WTC11 (cell line): Measurements from ENCODE around the gene MUC21. TPM values are rescaled to one million over a fixed set of nuclear protein-coding genes. Genes with fewer than 3 reads are reported as not detected.

Experiments
- ATAC-seq: fragments of 200-7000 bp; cut with Tn5 transposase; 2 replicates; pipeline ENCODE4 v1.10.0; 2021; ENCODE audit warnings: mild to moderate bottlenecking, moderate library complexity
- CTCF ChIA-PET: fragments of 300-600 bp; sonication (Branson Sonifier 250); formaldehyde crosslinking; loops from one replicate; lab custom pipeline; 2021; ENCODE audit warnings: antibody characterized with exemption; lab: Charles Lee
- POLR2A ChIA-PET: fragments of 350-600 bp; sonication (Branson Sonifier 250); formaldehyde crosslinking; loops from one replicate; lab custom pipeline; 2021; ENCODE audit warnings: antibody characterized with exemption; lab: Charles Lee
- DNase-seq: peaks from one replicate; pipeline ENCODE4 v3.0.0; 2021; ENCODE audit warnings: low spot score
- H3K27ac Mint-ChIP-seq: 2 replicates; pipeline ENCODE4 v1.8.0; 2021; ENCODE audit warnings: mixed read lengths
- H3K27me3 Mint-ChIP-seq: 2 replicates; pipeline ENCODE4 v1.8.0; 2021; ENCODE audit warnings: low read depth, mild to moderate bottlenecking, moderate library complexity, mixed read lengths
- H3K36me3 Mint-ChIP-seq: 2 replicates; pipeline ENCODE4 v1.8.0; 2021; ENCODE audit warnings: mixed read lengths
- H3K4me1 Mint-ChIP-seq: 2 replicates; pipeline ENCODE4 v1.8.0; 2022; ENCODE audit warnings: mixed read lengths
- H3K4me3 Mint-ChIP-seq: 2 replicates; pipeline ENCODE4 v1.8.0; 2021; ENCODE audit warnings: mild to moderate bottlenecking, moderate library complexity, mixed read lengths
- H3K9me3 Mint-ChIP-seq: 2 replicates; pipeline ENCODE4 v1.8.0; 2021; ENCODE audit warnings: mixed read lengths
- GTF2I ChIP-seq: fragments of 250-450 bp; sonication (Bioruptor Pico); conservative IDR thresholded peaks from 2 replicates; pipeline ENCODE4 v1.4.0; 2021; ENCODE audit warnings: mild to moderate bottlenecking
- HMGA2 ChIP-seq: fragments of 250-450 bp; sonication (Bioruptor Pico); IDR thresholded peaks from 2 replicates; pipeline ENCODE4 v1.4.0; 2021; ENCODE audit warnings: mild to moderate bottlenecking, moderate library complexity
- MXD4 ChIP-seq: fragments of 250-450 bp; sonication (Bioruptor Pico); IDR thresholded peaks from 2 replicates; pipeline ENCODE4 v1.8.0; 2021; ENCODE audit warnings: mild to moderate bottlenecking, moderate library complexity, borderline replicate concordance
- NFYB ChIP-seq: sonication (generic); formaldehyde crosslinking; conservative IDR thresholded peaks from 2 replicates; pipeline ENCODE4 v1.8.0; 2022; ENCODE audit warnings: low read depth, missing genetic modification reagents
- OVOL2 ChIP-seq: fragments of 250-450 bp; sonication (Bioruptor Pico); IDR thresholded peaks from 2 replicates; pipeline ENCODE4 v1.9.0; 2021; ENCODE audit warnings: mild to moderate bottlenecking, borderline replicate concordance
- TEAD1 ChIP-seq: sonication (generic); formaldehyde crosslinking; IDR thresholded peaks from 2 replicates; pipeline ENCODE4 v1.8.0; 2022; ENCODE audit warnings: mild to moderate bottlenecking, missing genetic modification reagents
- ZNF263 ChIP-seq: sonication (generic); formaldehyde crosslinking; IDR thresholded peaks from 2 replicates; pipeline ENCODE4 v1.8.1; 2022; ENCODE audit warnings: low read depth, mild to moderate bottlenecking, moderate library complexity, missing genetic modification reagents
- ZNF396 ChIP-seq: fragments of 250-450 bp; sonication (Bioruptor Pico); IDR thresholded peaks from 2 replicates; pipeline ENCODE4 v1.8.0; 2021; ENCODE audit warnings: mild to moderate bottlenecking, moderate library complexity, borderline replicate concordance
- total RNA-seq: library from RNA; stranded (reverse); gene quantifications from 3 replicates; pipeline ENCODE4 v1.2.3, GENCODE V29; 2021
- TF ChIP-seq, protein P1 (sequence below): sonication (generic); formaldehyde crosslinking; IDR thresholded peaks from 2 replicates; pipeline ENCODE4 v1.8.1; 2023; ENCODE audit warnings: mild to moderate bottlenecking, moderate library complexity, missing genetic modification reagents
- TF ChIP-seq, protein P2 (sequence below): sonication (generic); formaldehyde crosslinking; IDR thresholded peaks from 2 replicates; pipeline ENCODE4 v1.8.0; 2023; ENCODE audit warnings: mild to moderate bottlenecking, missing genetic modification reagents
- TF ChIP-seq, protein P3 (sequence below): sonication (generic); formaldehyde crosslinking; IDR thresholded peaks from 2 replicates; pipeline ENCODE4 v1.8.0; 2022; ENCODE audit warnings: missing genetic modification reagents

The MUC21 gene
- total RNA-seq, 1 experiment from 2014 or later, result not detected

DNA sequence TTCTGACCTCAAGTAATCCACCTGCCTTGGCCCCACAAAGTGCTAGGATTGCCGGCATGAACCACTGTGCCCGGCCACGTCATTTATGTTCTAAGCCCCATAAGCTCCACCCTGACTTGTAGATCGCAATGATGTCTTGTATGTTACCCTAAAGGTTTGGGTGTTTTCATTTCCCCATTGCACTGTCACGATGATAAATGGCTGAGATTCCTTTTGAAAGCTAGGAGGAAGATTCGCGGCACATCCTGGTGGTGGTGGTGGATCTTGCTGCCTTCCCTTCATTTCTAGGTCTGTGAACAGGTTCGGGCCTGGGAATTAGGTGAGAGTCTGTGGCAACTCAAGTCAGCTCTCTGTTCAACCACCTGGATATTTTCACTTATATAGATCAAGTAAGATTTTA is 55.0 kb downstream of the MUC21 start:
- Mint-ChIP-seq H3K4me3 (no peak overlapping the region), H3K27me3 (no peaks in the 10 kb centered on the region; the same call in 1 of the 2 replicates), H3K9me3 (peaks cover 4% of the 10 kb centered on the region; the same call in 1 of the 2 replicates), H3K36me3 (no peaks in the 10 kb centered on the region), H3K27ac (no peak overlapping the region), H3K4me1 (no peaks in the 10 kb centered on the region; the same call in 1 of the 2 replicates)
- ChIA-PET POLR2A (interaction anchor here (0.6 kb wide), 1 partner anchor 215 kb away, joined by 4 read pairs; no protein-coding TSS in a partner anchor), CTCF (interaction anchor here (0.7 to 1.8 kb wide), 3 partner anchors 41 to 123 kb away, joined by 4 to 5 read pairs (median 4); no protein-coding TSS in a partner anchor)
- ATAC-seq (no peak), DNase-seq (no peak)
- TF ChIP-seq, protein P1, sequence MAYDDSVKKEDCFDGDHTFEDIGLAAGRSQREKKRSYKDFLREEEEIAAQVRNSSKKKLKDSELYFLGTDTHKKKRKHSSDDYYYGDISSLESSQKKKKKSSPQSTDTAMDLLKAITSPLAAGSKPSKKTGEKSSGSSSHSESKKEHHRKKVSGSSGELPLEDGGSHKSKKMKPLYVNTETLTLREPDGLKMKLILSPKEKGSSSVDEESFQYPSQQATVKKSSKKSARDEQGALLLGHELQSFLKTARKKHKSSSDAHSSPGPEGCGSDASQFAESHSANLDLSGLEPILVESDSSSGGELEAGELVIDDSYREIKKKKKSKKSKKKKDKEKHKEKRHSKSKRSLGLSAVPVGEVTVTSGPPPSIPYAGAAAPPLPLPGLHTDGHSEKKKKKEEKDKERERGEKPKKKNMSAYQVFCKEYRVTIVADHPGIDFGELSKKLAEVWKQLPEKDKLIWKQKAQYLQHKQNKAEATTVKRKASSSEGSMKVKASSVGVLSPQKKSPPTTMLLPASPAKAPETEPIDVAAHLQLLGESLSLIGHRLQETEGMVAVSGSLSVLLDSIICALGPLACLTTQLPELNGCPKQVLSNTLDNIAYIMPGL (CRISPR knock-in tag), result no peak
- TF ChIP-seq MXD4 (CRISPR knock-in tag) (no peak), OVOL2 (CRISPR knock-in tag) (no peak), NFYB (CRISPR knock-in tag) (no peak), GTF2I (no peak), ZNF263 (CRISPR knock-in tag) (no peak), ZNF396 (CRISPR knock-in tag) (no peak), TEAD1 (no peak), HMGA2 (CRISPR knock-in tag) (no peak)
- TF ChIP-seq, protein P2, sequence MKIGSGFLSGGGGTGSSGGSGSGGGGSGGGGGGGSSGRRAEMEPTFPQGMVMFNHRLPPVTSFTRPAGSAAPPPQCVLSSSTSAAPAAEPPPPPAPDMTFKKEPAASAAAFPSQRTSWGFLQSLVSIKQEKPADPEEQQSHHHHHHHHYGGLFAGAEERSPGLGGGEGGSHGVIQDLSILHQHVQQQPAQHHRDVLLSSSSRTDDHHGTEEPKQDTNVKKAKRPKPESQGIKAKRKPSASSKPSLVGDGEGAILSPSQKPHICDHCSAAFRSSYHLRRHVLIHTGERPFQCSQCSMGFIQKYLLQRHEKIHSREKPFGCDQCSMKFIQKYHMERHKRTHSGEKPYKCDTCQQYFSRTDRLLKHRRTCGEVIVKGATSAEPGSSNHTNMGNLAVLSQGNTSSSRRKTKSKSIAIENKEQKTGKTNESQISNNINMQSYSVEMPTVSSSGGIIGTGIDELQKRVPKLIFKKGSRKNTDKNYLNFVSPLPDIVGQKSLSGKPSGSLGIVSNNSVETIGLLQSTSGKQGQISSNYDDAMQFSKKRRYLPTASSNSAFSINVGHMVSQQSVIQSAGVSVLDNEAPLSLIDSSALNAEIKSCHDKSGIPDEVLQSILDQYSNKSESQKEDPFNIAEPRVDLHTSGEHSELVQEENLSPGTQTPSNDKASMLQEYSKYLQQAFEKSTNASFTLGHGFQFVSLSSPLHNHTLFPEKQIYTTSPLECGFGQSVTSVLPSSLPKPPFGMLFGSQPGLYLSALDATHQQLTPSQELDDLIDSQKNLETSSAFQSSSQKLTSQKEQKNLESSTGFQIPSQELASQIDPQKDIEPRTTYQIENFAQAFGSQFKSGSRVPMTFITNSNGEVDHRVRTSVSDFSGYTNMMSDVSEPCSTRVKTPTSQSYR, result no peak
- TF ChIP-seq, protein P3, sequence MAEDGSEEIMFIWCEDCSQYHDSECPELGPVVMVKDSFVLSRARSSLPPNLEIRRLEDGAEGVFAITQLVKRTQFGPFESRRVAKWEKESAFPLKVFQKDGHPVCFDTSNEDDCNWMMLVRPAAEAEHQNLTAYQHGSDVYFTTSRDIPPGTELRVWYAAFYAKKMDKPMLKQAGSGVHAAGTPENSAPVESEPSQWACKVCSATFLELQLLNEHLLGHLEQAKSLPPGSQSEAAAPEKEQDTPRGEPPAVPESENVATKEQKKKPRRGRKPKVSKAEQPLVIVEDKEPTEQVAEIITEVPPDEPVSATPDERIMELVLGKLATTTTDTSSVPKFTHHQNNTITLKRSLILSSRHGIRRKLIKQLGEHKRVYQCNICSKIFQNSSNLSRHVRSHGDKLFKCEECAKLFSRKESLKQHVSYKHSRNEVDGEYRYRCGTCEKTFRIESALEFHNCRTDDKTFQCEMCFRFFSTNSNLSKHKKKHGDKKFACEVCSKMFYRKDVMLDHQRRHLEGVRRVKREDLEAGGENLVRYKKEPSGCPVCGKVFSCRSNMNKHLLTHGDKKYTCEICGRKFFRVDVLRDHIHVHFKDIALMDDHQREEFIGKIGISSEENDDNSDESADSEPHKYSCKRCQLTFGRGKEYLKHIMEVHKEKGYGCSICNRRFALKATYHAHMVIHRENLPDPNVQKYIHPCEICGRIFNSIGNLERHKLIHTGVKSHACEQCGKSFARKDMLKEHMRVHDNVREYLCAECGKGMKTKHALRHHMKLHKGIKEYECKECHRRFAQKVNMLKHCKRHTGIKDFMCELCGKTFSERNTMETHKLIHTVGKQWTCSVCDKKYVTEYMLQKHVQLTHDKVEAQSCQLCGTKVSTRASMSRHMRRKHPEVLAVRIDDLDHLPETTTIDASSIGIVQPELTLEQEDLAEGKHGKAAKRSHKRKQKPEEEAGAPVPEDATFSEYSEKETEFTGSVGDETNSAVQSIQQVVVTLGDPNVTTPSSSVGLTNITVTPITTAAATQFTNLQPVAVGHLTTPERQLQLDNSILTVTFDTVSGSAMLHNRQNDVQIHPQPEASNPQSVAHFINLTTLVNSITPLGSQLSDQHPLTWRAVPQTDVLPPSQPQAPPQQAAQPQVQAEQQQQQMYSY (CRISPR knock-in tag), result no peak

Other genes with a start within 250 kb of the MUC21 start
- gene FLOT1, start 241.0 kb upstream of the MUC21 start, total RNA-seq, result 110 to 121 TPM (median 120 TPM) in 3 replicates
- 61.2 to 82.4 TPM (median 61.5 TPM) in 3 replicates for gene IER3, start 239.2 kb upstream of the MUC21 start, total RNA-seq
- 195 to 230 TPM (median 203 TPM) in 3 replicates for gene DDR1, start 99.2 kb upstream of the MUC21 start, total RNA-seq
- gene GTF2H4, start 75.5 kb upstream of the MUC21 start, total RNA-seq, result 46.2 to 49.7 TPM (median 49.2 TPM) in 3 replicates
- 65.6 to 74.1 TPM (median 69.9 TPM) in 3 replicates for gene VARS2, start 69.5 kb upstream of the MUC21 start, total RNA-seq
- gene SFTA2, start 51.5 kb upstream of the MUC21 start, total RNA-seq, result 0.66 to 0.80 TPM in 2 of 3 replicates, not detected in the other
- gene MUCL3, start 42.7 kb upstream of the MUC21 start, total RNA-seq, result 0.15 to 0.21 TPM (median 0.18 TPM) in 3 replicates
- gene MUC22, start 26.8 kb downstream of the MUC21 start, total RNA-seq, result not detected in 3 replicates
- not detected in 3 replicates for gene C6orf15, start 128.9 kb downstream of the MUC21 start, total RNA-seq
- gene PSORS1C1, start 131.1 kb downstream of the MUC21 start, total RNA-seq, result 0.11 to 0.66 TPM (median 0.34 TPM) in 3 replicates
- gene CDSN, start 136.7 kb downstream of the MUC21 start, total RNA-seq, result not detected in 3 replicates
- gene PSORS1C2, start 155.3 kb downstream of the MUC21 start, total RNA-seq, result 0.55 to 0.85 TPM (median 0.78 TPM) in 3 replicates
- 58.7 to 62.6 TPM (median 61.4 TPM) in 3 replicates for gene CCHCR1, start 174.1 kb downstream of the MUC21 start, total RNA-seq
- gene TCF19, start 174.9 kb downstream of the MUC21 start, total RNA-seq, result 10.2 to 12.7 TPM (median 10.7 TPM) in 3 replicates
- 2,735 to 3,160 TPM (median 3,135 TPM) in 3 replicates for gene POU5F1, start 187.0 kb downstream of the MUC21 start, total RNA-seq